SK-N-SH (cell line): Measurements from ENCODE around the gene ZP2.
"Not testable (repeated sequence)": the region's sequence is repeated elsewhere in the genome, so short reads cannot be mapped to it uniquely, and the experiment has no call there.

Experiments
- CHD2 ChIP-seq: fragments of 150-350 bp; IDR thresholded peaks from 2 replicates; pipeline ENCODE4 v1.6.1; 2018; ENCODE audit warnings: low read length; ENCODE audit not compliant: partially characterized antibody
- ELF1 ChIP-seq: IDR thresholded peaks from 2 replicates; pipeline ENCODE4 v1.4.0; 2012
- EP300 ChIP-seq, 2 experiments: IDR thresholded peaks; 2 replicates each; pipeline versions ENCODE4 v1.4.0 to v1.6.1; 2012; ENCODE audit warnings: borderline replicate concordance in 1 of 2, low read depth in 1 of 2, low read length in 1 of 2
- EZH2phosphoT487 ChIP-seq: fragments of 200-600 bp; sonication (generic); IDR thresholded peaks from 2 replicates; pipeline ENCODE4 v1.6.1; 2017; ENCODE audit warnings: low read depth, mixed run types, mild to moderate bottlenecking, antibody characterized with exemption, moderate library complexity, borderline replicate concordance
- JUND ChIP-seq: IDR thresholded peaks from 2 replicates; pipeline ENCODE4 v1.4.0; 2012
- MXI1 ChIP-seq: IDR thresholded peaks from 2 replicates; pipeline ENCODE4 v1.6.1; 2012; ENCODE audit warnings: mild to moderate bottlenecking, low read depth, low read length, improper control_type of control experiment
- NFIC ChIP-seq: IDR thresholded peaks from 2 replicates; pipeline ENCODE4 v1.4.0; 2012; ENCODE audit warnings: borderline replicate concordance
- POLR2AphosphoS5 ChIP-seq: IDR thresholded peaks from 2 replicates; pipeline ENCODE4 v1.6.1; 2012; ENCODE audit warnings: low read depth, low read length
- SMC3 ChIP-seq: IDR thresholded peaks from 2 replicates; pipeline ENCODE4 v1.6.1; 2012; ENCODE audit warnings: low read depth, low read length, improper control_type of control experiment
- YY1 ChIP-seq: IDR thresholded peaks from 2 replicates; pipeline ENCODE4 v1.4.0; 2012; ENCODE audit warnings: low read depth, mild to moderate bottlenecking
- TF ChIP-seq, protein P1 (sequence below): fragments of 200-600 bp; sonication (generic); IDR thresholded peaks from 2 replicates; pipeline ENCODE4 v1.6.1; 2017; ENCODE audit warnings: antibody characterized with exemption, mild to moderate bottlenecking, moderate library complexity
- TF ChIP-seq, protein P2 (sequence below): IDR thresholded peaks from 2 replicates; pipeline ENCODE4 v1.4.0; 2012; ENCODE audit warnings: low read depth
- TF ChIP-seq, protein P3 (sequence below): IDR thresholded peaks from 2 replicates; pipeline ENCODE4 v1.6.1; 2012; ENCODE audit warnings: mild to moderate bottlenecking, low read depth, low read length, moderate library complexity

DNA sequence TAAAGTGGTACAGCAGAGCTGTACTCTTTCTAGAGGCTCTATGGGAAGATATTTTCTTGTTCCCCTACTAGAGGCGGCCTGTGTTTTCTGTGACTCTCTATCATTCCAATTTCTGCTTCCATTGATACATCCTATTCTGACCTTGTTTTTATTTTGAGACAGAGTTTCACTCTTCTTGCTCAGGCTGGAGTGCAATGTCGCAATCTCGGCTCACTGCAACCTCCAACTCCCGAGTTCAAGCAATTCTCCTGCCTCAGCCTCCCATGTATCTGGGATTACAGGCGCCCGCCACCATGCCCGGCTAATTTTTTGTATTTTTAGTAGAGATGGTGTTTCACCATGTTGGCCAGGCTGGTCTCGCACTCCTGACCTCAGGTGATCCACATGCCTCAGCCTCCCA, 16.0 kb downstream of the ZP2 start:
- TF ChIP-seq, protein P1, sequence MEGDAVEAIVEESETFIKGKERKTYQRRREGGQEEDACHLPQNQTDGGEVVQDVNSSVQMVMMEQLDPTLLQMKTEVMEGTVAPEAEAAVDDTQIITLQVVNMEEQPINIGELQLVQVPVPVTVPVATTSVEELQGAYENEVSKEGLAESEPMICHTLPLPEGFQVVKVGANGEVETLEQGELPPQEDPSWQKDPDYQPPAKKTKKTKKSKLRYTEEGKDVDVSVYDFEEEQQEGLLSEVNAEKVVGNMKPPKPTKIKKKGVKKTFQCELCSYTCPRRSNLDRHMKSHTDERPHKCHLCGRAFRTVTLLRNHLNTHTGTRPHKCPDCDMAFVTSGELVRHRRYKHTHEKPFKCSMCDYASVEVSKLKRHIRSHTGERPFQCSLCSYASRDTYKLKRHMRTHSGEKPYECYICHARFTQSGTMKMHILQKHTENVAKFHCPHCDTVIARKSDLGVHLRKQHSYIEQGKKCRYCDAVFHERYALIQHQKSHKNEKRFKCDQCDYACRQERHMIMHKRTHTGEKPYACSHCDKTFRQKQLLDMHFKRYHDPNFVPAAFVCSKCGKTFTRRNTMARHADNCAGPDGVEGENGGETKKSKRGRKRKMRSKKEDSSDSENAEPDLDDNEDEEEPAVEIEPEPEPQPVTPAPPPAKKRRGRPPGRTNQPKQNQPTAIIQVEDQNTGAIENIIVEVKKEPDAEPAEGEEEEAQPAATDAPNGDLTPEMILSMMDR: not testable (repeated sequence)
- not testable (repeated sequence) for TF ChIP-seq SMC3; ELF1; MXI1; EP300 (IDR thresholded peaks at IDR 0.05; ENCODE audit: borderline replicate concordance in 1 of 2, low read depth in 1 of 2, low read length in 1 of 2); EZH2phosphoT487; POLR2AphosphoS5; NFIC; JUND; YY1; CHD2
- TF ChIP-seq, protein P2, sequence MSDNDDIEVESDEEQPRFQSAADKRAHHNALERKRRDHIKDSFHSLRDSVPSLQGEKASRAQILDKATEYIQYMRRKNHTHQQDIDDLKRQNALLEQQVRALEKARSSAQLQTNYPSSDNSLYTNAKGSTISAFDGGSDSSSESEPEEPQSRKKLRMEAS: not testable (repeated sequence)
- TF ChIP-seq, protein P3, sequence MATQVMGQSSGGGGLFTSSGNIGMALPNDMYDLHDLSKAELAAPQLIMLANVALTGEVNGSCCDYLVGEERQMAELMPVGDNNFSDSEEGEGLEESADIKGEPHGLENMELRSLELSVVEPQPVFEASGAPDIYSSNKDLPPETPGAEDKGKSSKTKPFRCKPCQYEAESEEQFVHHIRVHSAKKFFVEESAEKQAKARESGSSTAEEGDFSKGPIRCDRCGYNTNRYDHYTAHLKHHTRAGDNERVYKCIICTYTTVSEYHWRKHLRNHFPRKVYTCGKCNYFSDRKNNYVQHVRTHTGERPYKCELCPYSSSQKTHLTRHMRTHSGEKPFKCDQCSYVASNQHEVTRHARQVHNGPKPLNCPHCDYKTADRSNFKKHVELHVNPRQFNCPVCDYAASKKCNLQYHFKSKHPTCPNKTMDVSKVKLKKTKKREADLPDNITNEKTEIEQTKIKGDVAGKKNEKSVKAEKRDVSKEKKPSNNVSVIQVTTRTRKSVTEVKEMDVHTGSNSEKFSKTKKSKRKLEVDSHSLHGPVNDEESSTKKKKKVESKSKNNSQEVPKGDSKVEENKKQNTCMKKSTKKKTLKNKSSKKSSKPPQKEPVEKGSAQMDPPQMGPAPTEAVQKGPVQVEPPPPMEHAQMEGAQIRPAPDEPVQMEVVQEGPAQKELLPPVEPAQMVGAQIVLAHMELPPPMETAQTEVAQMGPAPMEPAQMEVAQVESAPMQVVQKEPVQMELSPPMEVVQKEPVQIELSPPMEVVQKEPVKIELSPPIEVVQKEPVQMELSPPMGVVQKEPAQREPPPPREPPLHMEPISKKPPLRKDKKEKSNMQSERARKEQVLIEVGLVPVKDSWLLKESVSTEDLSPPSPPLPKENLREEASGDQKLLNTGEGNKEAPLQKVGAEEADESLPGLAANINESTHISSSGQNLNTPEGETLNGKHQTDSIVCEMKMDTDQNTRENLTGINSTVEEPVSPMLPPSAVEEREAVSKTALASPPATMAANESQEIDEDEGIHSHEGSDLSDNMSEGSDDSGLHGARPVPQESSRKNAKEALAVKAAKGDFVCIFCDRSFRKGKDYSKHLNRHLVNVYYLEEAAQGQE: not testable (repeated sequence)
